ENCODE measurements around the gene CERS6.

Gene CERS6

DNA sequence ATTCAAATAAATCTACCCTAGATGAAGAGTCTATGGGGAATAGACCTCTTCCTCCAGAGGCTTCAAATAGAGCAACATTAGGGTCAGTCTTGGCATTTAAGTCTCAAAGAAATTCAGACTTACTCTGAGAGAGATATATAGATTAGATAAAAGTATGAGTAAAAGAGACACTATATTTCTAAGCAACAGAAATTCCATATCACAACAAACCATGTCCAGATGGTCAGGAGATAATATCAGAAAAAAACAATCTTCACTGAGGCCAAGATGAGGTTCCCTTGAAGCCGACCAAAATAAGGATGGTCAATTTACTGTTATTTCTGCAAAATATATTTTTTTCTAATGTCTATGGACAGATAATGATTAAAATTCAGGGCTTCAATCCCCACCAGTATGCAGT lies 257.3 kb downstream of the CERS6 start:
- DNase-seq, result no peak

DNA sequence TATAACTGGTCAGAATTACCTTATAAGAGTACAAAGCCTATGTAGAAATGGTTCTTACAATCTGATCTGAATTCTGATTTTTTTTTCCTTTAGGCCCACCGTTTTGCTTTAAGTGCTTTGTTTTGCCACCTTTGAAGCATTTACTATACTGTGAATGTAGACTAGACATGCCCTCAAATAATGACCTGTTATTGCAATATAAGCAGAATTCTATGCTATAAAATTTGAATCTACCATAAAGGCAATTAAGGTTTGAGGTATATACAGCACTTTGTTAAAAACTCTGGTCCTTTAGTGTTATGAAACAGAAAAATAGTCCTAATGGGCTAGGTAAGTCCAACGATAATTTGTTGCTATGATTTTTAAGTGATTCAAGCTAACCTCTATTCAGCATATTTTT lies 259.8 kb downstream of the CERS6 start:
- no peak for DNase-seq

DNA sequence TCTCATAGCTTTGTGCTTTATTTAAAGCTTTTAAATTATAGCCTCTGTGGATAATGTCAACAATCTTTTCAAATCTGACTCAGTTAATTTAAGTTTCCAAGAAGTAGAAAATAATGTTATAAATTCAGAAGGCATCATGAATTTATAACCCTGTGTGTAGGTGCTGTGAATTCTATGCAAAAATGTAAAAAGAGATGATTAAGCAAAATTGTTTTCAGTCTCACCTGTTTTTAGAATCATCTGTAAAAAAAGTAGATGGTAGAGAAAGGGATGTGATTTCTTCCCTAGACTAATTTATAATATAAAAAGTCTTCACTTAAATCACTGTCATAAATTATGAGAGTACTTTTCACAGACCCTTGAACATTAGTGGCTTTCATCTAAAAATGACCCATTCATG lies 260.8 kb downstream of the CERS6 start:
- DNase-seq, result no peak

DNA sequence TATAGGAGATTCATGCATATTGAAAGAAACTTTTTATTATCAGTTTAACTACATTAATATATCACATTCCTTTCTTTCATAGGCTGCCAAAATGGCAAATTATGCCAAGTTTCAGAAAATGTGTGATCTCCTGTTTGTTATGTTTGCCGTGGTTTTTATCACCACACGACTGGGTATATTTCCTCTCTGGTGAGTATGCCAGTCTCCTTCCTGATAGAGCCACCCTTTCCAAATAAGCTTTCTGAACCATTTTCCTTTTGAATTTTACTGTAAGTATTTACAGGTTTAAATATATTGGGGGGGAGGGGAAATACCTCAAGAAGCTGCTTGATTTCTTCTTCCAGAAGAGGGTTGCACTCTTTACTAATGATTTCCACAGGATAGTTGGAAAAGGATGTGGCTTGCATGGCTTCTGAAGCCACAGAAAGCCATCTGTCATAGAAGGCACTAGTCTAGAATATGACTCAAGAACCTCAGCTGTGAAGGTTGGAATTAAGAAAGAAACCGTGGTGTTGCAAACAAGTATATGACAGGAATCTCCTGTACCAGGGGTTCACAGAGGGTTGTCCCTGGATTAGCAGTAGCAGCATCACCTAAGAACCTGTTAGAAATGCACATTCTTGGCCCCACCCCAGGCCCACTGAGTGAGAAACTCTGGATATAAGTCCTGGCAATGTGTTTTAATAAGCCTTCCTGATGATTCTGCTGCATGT lies 261.9 kb downstream of the CERS6 start:
- DNase-seq, result no peak

DNA sequence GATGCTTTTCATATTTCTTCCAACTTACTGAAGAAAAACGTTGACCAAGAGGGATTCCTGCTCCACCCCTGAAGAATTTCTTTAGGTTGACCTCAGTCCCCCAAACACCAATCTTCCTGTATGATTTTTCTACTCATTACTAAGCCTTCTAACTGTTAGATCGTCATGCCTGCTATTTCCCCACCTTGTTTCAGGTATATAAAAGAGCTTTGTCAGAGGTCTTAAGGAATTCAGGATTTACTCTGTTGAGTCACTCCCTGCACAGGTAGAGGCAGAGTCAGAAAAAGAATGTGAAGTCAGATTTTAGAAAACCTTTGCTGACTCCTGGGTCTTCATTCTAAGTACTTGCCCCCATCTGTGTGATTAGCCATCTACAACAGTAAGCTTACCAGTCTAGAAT lies 262.6 kb downstream of the CERS6 start:
- no peak for DNase-seq

DNA sequence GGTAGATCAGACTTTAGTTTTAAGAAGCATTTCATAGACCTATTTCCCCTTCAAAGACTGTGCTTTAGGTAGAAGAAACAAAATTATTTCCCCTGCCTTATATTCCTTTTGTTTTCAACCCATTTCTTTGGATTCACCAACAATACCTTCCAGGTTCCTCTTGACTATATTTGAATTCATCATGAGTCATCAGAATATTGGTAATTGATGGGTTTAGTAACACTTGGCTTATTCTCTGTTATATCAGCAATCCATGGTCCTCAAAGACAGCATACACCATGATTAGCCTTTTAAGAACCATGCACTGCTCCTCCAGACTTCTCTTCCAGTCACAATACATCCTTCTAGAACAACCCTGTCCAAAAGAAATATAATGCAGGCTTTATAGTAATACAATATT lies 263.4 kb downstream of the CERS6 start:
- no peak for DNase-seq

DNA sequence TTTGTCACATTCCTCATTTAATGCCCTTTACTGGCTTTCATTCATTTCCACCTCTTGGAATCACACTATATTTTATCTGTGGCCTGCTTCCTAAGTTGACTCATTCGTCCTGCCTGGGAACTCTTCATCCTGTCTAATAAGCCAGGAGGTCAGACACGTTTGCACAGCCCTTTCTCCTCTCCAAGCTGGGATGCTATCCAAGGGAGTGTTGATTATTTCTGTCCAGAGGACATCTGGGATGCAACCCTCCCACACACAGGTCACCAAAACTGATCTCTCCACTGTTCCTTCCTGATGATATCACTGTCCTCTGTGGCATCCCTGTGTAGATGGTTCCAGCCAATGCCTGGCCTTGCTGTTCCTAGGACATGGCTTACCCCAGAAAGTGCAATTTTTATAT lies 266.5 kb downstream of the CERS6 start:
- no peak for DNase-seq

DNA sequence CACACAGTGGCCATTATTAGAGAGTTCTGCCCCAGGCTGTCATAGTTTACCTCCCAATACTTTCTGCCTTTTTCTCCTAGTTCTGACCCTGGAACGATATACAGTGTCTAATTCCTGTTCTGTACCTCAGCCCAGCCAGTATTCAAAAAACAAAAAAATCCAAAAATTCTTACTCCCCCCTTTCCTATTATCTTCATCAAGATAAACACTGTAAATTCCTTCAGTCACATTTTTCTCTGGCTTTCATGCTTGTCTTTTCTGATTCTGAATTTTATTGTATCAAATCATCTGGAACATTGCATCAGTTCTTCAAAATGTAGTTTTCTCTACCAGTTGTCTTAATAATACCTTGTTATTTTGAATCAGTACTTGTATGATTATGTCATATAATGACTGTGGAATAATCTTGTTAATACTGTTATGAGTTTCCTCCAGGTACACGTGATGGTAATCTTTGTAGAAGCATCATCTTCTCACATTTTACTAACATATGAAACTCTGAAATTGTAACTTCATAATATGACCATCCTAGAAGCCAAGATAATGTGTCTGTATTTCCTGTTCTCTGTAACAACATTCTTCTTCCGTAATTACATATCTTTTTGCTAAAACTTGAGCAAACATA lies 267.3 kb downstream of the CERS6 start:
- no peak for DNase-seq

DNA sequence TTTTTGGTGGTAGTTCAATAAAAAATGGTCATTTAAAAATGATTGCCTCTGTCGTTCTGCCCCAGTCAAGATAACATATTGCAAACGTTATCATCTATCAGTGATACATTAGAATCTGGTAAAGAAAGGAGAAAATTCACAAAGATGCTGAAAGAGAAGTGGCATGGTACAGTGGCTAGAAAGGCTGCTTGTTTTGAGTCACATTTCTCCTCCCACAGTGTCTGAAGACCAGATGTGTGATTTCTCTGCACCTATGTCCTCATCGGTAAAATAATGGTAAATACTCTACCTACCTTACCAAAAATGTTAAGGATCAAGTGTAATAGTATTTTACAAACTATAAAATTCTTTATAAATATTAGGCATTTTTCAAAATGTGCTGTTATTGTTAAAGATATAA lies 270.3 kb downstream of the CERS6 start:
- DNase-seq, result no peak

DNA sequence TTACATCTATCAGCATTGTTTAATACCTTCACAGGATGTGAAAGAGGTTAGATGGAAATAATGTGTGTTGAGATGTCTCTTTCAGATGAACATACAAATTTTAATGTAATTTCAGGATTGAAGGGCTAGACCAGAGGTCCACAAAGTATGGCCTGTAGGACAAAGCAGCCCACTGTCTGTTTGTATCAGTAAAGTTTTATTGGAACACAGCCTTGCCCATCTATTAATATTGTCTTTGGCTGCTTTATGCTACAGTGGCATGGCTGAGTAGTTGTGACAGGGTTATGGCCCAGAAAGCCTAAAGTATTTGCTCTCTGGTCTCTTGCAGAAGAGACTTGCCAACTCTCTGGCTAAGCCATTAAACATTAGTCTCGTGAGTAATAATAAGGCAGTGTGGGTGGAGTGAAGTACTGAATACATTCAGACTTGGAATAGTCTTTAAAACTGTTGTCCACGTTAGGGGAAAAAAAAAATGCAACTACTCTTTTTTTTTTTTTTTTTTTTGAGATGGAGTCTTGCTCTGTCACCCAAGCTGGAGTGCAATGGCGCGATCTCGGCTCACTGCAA lies 271.9 kb downstream of the CERS6 start:
- DNase-seq, result no peak

DNA sequence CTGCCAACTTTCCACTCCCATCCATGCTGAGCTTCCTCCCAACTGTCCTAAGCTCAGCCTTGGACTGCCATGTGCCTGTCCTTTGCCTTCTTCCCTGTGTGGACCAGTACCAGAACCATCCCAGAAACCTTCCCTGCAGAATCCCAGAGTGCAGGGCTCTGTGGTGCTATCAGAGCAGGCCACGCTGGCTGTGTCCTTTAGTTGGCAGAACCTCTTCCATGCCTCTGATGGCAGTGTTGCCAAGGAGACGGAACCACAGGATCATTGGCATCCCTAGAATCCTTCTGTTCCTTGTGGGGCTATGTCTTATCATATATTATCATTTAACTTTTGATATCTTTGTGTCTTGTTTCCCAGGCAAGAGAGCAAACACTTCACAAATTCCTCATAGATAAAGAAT lies 273.4 kb downstream of the CERS6 start:
- DNase-seq, result no peak

DNA sequence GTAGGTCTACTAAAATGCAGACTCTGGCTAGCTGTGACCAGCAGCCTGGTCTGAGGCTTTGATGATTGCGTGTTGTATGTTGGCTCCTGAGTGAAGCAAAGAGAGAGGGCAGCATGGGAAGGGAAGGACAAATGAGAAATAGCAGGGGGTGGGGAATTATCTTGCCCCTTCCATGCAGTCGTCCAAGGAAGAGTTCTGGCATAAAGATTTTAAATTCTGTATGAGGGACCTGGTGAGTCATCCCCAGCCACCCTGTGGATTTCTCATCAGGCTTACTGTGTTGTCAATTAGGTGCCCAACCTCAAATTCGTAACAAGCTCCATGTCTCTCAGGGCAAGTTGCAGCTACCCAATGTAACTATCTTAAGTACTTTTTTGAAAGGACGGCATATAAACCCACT lies 274.3 kb downstream of the CERS6 start:
- DNase-seq, result no peak

DNA sequence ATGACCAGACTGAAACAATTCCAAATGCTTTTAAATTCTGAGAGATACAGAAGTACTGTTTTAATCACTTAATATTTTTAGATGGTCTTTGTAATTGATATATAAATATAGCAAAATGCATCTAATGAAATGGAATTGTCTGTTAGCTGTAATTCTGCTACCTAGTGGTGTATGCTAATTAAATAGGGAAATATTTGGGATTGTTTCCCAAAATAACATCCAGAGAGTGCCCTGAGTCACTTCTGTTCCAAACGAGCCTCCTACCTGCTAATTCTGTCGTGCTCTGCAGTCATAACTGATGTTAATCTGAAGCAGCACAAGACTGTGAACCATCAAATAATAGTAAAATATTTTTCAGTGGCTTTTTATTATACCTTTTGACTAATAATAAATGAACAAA lies 274.9 kb downstream of the CERS6 start:
- DNase-seq, result no peak

DNA sequence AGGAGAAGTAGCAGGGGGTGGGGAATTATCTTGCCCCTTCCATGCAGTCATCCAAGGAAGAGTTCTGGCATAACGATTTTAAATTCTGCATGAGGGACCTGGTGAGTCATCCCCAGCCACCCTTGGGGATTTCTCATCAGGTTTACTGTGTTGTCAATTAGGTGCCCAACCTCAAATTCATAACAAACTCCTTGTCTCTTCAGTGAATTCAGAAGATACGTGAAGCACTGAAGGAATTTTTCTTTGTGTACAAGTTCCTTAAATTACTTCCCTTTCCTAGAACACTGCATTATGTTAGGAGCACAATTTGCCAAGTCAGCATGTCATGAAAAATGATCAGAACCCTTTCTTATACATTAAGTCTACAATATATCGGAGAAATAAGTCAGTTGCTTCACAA lies 275.5 kb downstream of the CERS6 start:
- no peak for DNase-seq

DNA sequence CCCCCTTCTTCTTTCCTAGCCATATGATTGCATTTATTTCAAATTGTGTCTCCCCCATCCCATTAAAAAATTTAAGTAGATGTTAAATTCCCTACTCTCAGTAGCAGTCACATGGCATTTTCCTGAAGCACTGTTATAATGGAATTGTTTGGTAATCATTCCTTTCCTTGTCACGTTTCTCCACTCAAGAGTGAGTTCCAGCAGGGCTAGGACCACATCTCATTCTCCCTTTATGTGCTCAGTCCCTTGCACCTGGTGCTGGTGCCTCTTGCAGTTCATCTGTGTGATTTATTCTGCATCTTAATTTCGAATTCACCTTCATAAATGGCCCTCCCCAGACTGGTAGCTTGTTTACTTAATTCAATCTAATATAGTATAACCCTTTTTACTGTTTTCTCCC lies 276.0 kb downstream of the CERS6 start:
- DNase-seq, result no peak

DNA sequence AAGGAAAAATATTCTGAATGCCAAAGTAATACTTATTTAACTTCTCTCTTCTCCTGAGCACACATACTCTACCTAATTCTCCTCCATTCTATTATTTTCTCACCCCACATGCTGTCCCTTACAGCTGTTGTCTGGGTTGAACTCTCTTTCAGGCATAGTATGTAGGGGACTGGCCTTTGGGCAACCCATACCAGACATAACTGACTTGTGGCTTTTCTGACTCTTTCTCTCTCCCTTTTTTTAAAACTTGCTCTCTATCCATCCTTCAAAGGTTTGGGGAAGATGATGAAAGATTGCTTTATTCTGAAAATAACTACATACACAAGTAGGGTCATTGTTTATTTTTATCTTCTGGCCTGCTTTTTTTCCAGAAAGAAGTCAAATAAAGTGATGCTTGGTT lies 276.4 kb downstream of the CERS6 start:
- no peak for DNase-seq

DNA sequence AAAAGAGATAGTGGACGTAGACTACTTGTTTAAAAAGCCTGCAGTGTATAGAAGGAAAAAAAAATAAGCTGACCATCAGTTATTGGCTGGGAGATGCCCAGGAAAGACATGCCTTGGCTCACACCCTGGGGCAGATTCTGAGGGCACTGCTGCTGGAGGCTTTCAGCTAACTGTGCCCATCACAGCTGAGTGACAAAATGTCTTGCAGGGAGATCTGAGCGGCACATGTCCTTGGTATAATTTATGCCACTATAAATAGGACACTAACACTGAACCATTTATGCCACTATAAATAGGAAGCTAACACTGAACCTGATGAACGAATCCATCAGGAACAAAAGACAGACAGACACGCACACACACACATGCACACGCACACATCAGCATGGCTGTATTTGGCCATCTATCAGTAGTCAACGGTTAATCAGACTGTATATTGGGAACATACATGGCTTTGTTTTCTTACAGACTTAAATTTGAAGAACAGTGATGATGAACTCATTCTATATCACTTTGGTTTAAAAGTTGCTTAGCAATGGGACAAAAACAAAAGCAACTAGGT lies 278.2 kb downstream of the CERS6 start:
- no peak for DNase-seq

DNA sequence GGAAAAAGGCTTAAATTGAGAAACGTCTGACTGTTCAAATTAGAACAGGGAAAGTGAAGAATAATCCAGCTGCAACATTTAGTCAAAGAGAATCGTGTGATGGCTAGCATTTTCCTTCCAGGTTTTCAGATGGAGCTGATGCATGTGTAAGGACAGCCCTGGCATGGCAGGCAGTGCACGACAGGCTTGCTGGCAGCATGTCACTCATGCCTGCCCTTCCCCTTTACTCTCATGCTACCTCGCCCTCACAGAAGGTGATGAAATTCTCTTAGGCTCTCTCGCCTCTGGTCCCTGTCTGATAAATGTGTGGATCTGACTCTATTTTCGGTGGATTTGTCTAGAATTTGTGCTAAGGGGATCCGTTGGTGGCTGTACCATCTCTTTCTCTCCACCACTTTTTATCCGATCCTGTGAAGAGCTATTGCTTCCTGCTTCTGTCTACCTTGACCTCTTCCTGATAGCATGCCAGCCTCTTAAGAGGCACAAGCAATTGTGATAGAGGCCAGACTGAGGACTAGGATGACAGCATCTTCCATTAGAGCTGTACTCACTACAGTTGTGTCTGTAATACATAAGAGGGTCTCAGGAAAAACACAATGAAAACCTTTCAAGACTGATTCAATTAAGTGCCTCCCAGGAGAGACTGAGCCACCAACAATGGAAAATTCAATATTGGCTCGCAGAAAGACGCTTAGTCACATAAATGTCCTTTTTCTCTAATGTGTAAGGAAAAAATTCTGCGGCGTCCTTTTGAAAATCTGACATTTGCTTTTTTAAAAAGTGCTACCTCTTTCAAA lies 280.8 kb downstream of the CERS6 start:
- no peak for DNase-seq

DNA sequence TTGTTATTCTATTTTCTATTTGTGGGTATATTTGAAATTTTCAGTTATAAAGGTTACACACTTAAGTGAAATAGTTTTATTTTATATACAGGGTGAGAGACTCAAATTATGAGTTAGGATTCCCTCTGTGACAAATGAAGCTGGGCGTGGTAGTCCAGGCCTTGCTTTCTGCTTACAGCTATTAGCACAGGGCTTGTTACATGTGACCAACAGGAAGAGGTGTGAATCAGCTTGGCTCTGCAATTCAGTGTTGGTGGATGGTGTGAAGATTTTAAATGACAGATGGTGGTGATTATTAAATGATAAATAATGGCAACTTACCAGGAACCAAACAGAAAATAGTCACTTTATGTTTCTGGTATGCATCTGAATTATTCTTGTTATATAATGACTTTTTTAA lies 282.0 kb downstream of the CERS6 start:
- DNase-seq, result no peak

DNA sequence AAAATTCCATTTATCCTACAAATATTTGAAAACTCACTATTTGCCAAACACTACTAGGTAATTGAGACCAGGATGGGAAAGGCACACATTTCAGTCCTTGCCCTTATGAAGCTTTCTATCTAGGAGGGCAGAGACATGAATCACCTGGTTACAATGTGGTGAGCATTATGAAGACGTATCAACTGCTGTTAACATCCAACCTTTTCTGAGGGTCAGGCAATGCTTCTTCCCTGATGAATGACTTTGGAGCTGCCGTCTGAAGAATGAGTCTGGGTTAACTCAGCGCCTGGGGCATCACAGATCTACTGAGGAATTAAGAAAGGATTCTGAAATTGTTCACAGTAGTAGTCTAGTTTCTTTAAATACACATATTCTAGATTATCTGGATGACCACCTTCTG lies 284.3 kb downstream of the CERS6 start:
- no peak for DNase-seq

DNA sequence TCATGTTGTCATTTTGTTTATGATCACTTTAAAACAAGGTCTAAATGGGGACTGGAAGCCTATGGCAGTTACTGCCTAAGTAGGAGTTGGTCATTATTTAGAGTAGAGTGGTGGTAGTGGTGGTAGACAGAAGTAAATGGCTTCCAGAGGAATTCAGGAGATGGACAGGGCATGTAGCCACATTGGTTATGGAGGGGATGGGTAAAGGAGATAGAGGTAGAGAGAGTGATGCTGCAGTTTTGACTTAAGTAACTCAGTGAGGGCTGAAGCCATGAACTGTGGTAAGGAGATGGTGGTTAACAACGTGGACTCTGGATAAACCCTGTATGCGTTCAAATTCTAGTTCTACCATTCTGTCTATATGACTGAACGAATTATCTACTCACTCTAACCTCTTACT lies 284.7 kb downstream of the CERS6 start:
- DNase-seq, result no peak

DNA sequence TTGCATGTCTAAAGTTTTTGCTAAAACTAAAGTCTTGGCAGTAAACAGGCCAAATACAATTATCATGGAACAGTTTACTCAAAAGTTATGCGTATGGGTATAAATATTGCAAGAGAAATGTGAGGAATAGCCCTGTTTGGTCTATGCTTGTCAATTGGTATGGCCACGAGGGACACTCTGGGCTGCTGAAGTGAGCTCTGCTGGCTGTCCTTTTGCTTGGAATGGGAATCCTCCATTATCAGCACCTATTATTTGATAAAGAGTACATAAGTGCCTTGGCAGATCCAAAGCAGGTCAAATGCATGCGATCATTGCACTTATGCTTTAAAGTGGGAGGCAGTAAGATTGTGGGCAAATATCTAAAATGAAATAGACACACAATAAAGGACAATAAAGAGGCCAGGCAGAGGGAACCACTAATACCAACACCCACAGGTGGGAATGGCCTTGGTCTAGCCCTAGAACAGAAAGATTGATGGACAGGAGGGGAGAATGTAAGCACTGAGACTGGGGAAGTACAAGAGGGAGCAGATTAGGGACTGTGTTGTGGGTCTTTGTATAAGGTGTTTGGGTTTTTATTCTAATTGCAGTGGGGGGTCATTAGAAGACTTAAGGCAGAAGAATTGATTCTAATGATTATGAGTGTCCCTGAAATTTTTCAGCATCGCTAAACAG lies 286.3 kb downstream of the CERS6 start:
- DNase-seq, result no peak

DNA sequence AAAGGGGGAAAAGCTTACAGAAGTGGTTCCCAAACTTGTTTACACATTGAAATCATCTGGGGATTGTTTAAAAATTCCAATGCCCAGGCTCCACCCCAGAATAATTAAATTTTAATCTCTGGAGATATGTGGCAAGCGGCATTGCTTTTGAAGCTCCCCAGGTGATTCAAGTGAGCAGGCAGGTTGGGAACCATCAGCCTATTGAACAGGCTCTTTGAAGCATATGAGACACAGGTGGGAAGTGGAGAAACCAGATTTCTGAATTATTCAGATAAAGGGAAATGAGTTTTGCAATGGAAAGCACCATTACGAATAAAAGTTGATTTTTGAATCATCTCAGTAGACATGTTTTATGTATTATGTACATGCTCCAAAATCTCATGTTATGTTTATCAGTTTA lies 288.8 kb downstream of the CERS6 start:
- DNase-seq, result no peak

Measured in DMS 273 treated with DMSO at 0.1 percent for 48 hours (cell line).